Caco-2 (cell line): ENCODE results near the gene CRB1. TPM values are rescaled to one million over a fixed set of nuclear protein-coding genes. Genes with fewer than 3 reads are reported as not detected.

Source experiments
- BruUV-seq: library from RNA; stranded (reverse); fragments of 400-500 nt; replicated peaks from 2 replicates; lab custom pipeline; 2021; lab: Mats Ljungman, UMichigan
- CTCF ChIA-PET: fragments of 300-600 bp; sonication (Branson Sonifier 250); formaldehyde crosslinking; loops from one replicate; lab custom pipeline; 2022; ENCODE audit warnings: antibody characterized with exemption; lab: Charles Lee
- POLR2A ChIA-PET: fragments of 300-600 bp; sonication (Branson Sonifier 250); formaldehyde crosslinking; loops from one replicate; lab custom pipeline; 2022; ENCODE audit warnings: antibody characterized with exemption; lab: Charles Lee
- DNase-seq, 2 experiments: peaks; one replicate each; pipeline versions ENCODE4 v3.0.0 to v3.0.0-alpha.2; 2020 to 2022
- H3K27me3 ChIP-seq: replicated peaks from 2 replicates; pipeline ENCODE4 v1.6.0; 2011; ENCODE audit warnings: low read length; ENCODE audit not compliant: control insufficient read depth, insufficient read depth
- H3K36me3 ChIP-seq: 2 replicates; pipeline ENCODE4 v1.5.1; 2011; ENCODE audit warnings: low read length; ENCODE audit not compliant: control insufficient read depth, insufficient read depth
- H3K4me1 ChIP-seq: fragments of 250-450 bp; sonication (Bioruptor Pico); 2 replicates; pipeline ENCODE4 v1.5.1; 2020; ENCODE audit warnings: mild to moderate bottlenecking
- H3K4me3 ChIP-seq: 2 replicates; pipeline ENCODE4 v1.5.1; 2011; ENCODE audit warnings: low read depth, mild to moderate bottlenecking, control low read depth, low read length
- H3K9me3 ChIP-seq: fragments of 250-450 bp; sonication (Bioruptor Pico); 2 replicates; pipeline ENCODE4 v1.5.1; 2020; ENCODE audit warnings: mild to moderate bottlenecking, moderate library complexity
- H3K27ac Mint-ChIP-seq: one replicate; pipeline ENCODE4 v1.8.0; 2022; ENCODE audit warnings: mixed read lengths; ENCODE audit not compliant: unreplicated experiment
- H3K27me3 Mint-ChIP-seq: one replicate; pipeline ENCODE4 v1.8.0; 2022; ENCODE audit warnings: mixed read lengths; ENCODE audit not compliant: insufficient read depth, unreplicated experiment
- H3K36me3 Mint-ChIP-seq: one replicate; pipeline ENCODE4 v1.8.0; 2022; ENCODE audit warnings: mild to moderate bottlenecking, mixed read lengths; ENCODE audit not compliant: insufficient read depth, unreplicated experiment
- H3K4me1 Mint-ChIP-seq: one replicate; pipeline ENCODE4 v1.8.0; 2022; ENCODE audit warnings: low read depth, mixed read lengths; ENCODE audit not compliant: unreplicated experiment
- H3K4me3 Mint-ChIP-seq: one replicate; pipeline ENCODE4 v1.8.0; 2022; ENCODE audit warnings: mild to moderate bottlenecking, moderate library complexity, mixed read lengths; ENCODE audit not compliant: unreplicated experiment
- H3K9me3 Mint-ChIP-seq: one replicate; pipeline ENCODE4 v1.8.0; 2022; ENCODE audit warnings: mixed read lengths; ENCODE audit not compliant: unreplicated experiment
- CTCF ChIP-seq, 2 experiments: fragments of 200-600 bp in 1 of 2; IDR thresholded peaks; 1 replicate in 1 of 2; 2 replicates in 1 of 2; pipeline versions ENCODE4 v1.5.1 to v1.8.0; 2011 to 2022; ENCODE audit warnings: antibody characterized with exemption in 1 of 2, control low read depth in 1 of 2, inconsistent platforms in 1 of 2, low read depth in 1 of 2, low read length in 1 of 2, mild to moderate bottlenecking in 1 of 2, moderate library complexity in 1 of 2; ENCODE audit not compliant: insufficient read depth in 1 of 2, severe bottlenecking in 1 of 2, unreplicated experiment in 1 of 2
- intact Hi-C: fragments of 100-400 bp; cut with micrococcal nuclease; formaldehyde crosslinking; loops from one replicate; pipeline ENCODE4 v1.10.0; 2022; ENCODE audit not compliant: unreplicated experiment
- total RNA-seq: library from RNA; stranded (reverse); gene quantifications from 2 replicates; pipeline ENCODE4 v1.2.3, GENCODE V29; 2022

The CRB1 gene
- total RNA-seq, 1 experiment from 2014 or later, result not detected

DNA sequence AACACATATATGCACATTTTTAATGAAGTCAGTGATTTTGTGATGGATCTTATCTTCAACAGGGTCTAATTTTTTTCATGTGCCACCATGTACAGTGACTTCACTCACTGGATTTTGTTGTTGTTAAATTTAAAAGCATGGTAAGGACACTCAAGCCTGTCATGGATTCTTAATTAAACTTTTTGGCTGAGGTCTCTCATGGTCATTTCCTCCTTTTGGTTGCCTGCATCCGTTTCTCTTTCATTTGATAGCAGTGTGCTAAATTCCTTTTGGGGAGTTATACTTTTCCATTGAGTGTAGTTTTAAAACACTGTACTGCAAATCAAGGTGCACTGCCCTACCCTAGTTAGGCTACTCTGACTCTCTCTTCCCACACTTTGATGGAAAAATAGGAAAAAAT lies 13.2 kb upstream of the CRB1 start:
- no peaks in the 10 kb centered on the region for H3K9me3 Mint-ChIP-seq

DNA sequence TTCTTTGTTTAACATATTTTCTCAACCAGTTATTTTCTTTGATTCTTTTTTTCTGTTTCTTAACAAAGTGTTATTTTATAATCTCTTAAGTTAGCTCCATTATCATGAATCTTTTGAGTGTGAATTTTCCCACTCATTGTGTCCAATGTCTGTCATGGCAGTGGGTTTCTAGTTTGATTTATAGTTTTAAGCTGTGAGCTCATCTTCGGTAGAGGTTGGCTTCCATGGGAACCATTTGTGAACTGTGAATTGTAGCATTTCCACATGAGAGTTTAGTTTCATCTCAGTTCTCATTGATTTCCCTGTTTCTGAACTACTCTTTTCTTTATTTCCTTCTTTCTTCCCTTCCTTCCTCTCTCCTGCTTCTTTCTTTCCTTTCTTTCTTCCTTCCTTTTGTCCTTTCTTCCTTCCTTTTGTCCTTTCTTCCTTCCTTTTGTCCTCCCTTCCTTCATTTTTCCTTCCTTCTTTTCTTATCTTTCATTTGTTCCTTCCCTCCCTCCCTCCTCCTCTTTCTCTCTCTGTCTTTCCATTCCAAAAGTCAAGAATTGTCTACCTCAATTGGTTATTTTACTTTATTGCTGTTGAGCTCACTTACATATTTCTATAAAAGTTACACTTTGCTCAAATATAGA lies 3.0 kb upstream of the CRB1 start:
- no peaks in the 10 kb centered on the region for H3K27me3 ChIP-seq
- intact Hi-C loops, result no loop called here
- ChIA-PET CTCF (no interaction called here), POLR2A (no interaction called here)
- Mint-ChIP-seq H3K4me3 (no peak overlapping the region), H3K9me3 (no peaks in the 10 kb centered on the region), H3K27me3 (peaks cover 5% of the 10 kb centered on the region), H3K27ac (no peak overlapping the region), H3K4me1 (no peaks in the 10 kb centered on the region), H3K36me3 (no peaks in the 10 kb centered on the region)
- H3K4me1 ChIP-seq, result no peaks in the 10 kb centered on the region
- no peak overlapping the region for H3K4me3 ChIP-seq
- no TSS peak for BruUV-seq
- TF ChIP-seq CTCF (IDR thresholded peaks at IDR 0.05; ENCODE audit: insufficient read depth in 1 of 2, low read depth in 1 of 2, low read length in 1 of 2, severe bottlenecking in 1 of 2, unreplicated experiment in 1 of 2), result no peak
- no peak for DNase-seq
- no peaks in the 10 kb centered on the region for H3K9me3 ChIP-seq
- H3K36me3 ChIP-seq, result no peaks in the 10 kb centered on the region

More for the DNA sequence above, 13.2 kb upstream of the CRB1 start:
- intact Hi-C loops, result loop anchor here (5.0 kb wide), 1 partner anchor 73 kb away; no protein-coding TSS in a partner anchor
- Histone ChIP-seq H3K4me1 (no peaks in the 10 kb centered on the region), H3K4me3 (no peak overlapping the region), H3K9me3 (no peaks in the 10 kb centered on the region), H3K27me3 (no peaks in the 10 kb centered on the region), H3K36me3 (no peaks in the 10 kb centered on the region)
- H3K4me1 Mint-ChIP-seq, result peaks cover 7% of the 10 kb centered on the region
- POLR2A ChIA-PET, result no interaction called here
- BruUV-seq, result no TSS peak
- no peak for TF ChIP-seq CTCF (IDR thresholded peaks at IDR 0.05; ENCODE audit: insufficient read depth in 1 of 2, low read depth in 1 of 2, low read length in 1 of 2, severe bottlenecking in 1 of 2, unreplicated experiment in 1 of 2)
- CTCF ChIA-PET, result no interaction called here
- H3K36me3 Mint-ChIP-seq, result no peaks in the 10 kb centered on the region
- no peaks in the 10 kb centered on the region for H3K27me3 Mint-ChIP-seq
- H3K27ac Mint-ChIP-seq, result no peak overlapping the region
- H3K4me3 Mint-ChIP-seq, result no peak overlapping the region
- DNase-seq, result no peak

- Mint-ChIP-seq H3K27me3 (peaks cover 5% of the 10 kb centered on the region), H3K4me3 (no peak overlapping the region), H3K36me3 (no peaks in the 10 kb centered on the region), H3K27ac (no peak overlapping the region), H3K4me1 (no peaks in the 10 kb centered on the region), H3K9me3 (no peaks in the 10 kb centered on the region)
- Histone ChIP-seq H3K36me3 (no peaks in the 10 kb centered on the region), H3K4me3 (no peak overlapping the region), H3K27me3 (no peaks in the 10 kb centered on the region), H3K9me3 (no peaks in the 10 kb centered on the region), H3K4me1 (no peaks in the 10 kb centered on the region)
- CTCF ChIA-PET, result no interaction called here
- POLR2A ChIA-PET, result no interaction called here
- no TSS peak for BruUV-seq
- TF ChIP-seq CTCF (IDR thresholded peaks at IDR 0.05; ENCODE audit: insufficient read depth in 1 of 2, low read depth in 1 of 2, low read length in 1 of 2, severe bottlenecking in 1 of 2, unreplicated experiment in 1 of 2), result no peak
- no peak for DNase-seq
- intact Hi-C loops, result no loop called here
Measured at GRCh38 chr1:197269053-197269452, 1.0 kb downstream of the CRB1 start.
